ENCODE measurements around the gene LCN12.

The LCN12 gene

DNA sequence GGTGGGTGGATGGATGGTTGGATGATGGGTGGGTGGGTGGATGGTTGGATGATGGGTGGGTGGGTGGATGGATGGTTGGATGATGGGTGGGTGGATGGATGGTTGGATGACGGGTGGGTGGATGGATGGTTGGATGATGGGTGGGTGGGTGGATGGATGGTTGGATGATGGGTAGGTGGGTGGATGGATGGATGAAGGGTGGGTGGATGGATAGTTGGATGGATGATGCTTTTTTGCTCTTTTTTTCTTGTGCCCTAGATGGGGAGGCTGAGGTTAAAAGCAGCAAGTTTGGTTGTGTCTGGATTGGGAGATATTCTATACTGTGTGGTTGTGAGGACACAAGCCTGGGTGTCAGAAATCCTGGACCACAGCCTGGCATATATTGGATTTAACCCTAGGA is 5.4 kb downstream of the LCN12 start:
- Mint-ChIP-seq H3K4me1 (peaks cover 55% of the 10 kb centered on the region), H3K36me3 (no peaks in the 10 kb centered on the region), H3K9me3 (peaks cover 5% of the 10 kb centered on the region), H3K27ac (no peak overlapping the region), H3K4me3 (no peak overlapping the region)
- no peak for DNase-seq (ENCODE audit: low spot score in 2 of 2)
- ATAC-seq = no peak

DNA sequence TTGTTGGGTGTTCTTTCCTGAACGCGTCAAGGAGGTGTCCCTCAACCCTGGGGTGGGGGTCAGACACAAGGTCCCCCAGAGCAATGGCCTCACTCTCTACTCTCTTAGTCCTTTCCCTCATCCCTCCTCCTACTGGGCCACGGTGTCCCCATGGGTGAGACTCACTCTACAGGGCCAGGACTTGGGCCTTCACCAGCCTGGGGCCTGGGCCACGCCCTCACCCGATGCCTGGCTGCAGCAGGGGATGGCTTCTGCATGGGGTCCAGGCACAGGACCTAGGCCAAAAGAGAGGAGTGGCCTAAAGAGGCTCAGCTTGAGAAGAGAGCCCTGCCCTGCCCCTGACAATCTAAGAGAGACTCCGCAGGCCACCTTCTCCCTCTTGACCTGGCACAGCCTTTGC is 5.8 kb downstream of the LCN12 start:
- DNase-seq (ENCODE audit: low spot score in 2 of 2) = no peak
- peaks cover 5% of the 10 kb centered on the region for H3K9me3 Mint-ChIP-seq
- H3K4me1 Mint-ChIP-seq = peaks cover 59% of the 10 kb centered on the region
- H3K27ac Mint-ChIP-seq = peak overlapping the region; percentile 43
- no peak for ATAC-seq
- no peaks in the 10 kb centered on the region for H3K36me3 Mint-ChIP-seq
- H3K4me3 Mint-ChIP-seq = no peak overlapping the region

DNA sequence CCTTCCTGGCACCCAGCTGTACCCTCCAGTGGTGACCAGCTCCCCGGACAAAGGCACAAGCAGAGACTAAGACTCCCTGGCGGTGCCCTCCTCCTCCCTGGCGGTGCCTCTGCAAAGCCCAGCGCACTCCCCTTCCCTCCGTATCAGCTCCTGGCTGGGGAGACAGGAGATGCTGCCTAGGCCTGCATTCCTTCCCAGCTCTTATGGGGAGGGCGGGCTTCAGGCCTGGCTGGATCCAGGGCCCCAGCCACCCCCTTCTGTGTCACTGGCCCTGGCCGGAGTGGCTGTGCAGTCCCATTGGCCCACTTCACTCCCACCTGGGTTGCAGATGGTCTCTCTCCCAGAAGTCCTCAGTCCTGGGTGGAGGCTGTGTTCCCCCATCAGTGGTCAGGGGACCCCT is 6.4 kb downstream of the LCN12 start:
- Mint-ChIP-seq H3K4me3 (no peak overlapping the region), H3K27ac (peak overlapping the region; percentile 43), H3K36me3 (no peaks in the 10 kb centered on the region), H3K4me1 (peaks cover 65% of the 10 kb centered on the region), H3K9me3 (peaks cover 5% of the 10 kb centered on the region)
- no peak for ATAC-seq
- no peak for DNase-seq (ENCODE audit: low spot score in 2 of 2)

DNA sequence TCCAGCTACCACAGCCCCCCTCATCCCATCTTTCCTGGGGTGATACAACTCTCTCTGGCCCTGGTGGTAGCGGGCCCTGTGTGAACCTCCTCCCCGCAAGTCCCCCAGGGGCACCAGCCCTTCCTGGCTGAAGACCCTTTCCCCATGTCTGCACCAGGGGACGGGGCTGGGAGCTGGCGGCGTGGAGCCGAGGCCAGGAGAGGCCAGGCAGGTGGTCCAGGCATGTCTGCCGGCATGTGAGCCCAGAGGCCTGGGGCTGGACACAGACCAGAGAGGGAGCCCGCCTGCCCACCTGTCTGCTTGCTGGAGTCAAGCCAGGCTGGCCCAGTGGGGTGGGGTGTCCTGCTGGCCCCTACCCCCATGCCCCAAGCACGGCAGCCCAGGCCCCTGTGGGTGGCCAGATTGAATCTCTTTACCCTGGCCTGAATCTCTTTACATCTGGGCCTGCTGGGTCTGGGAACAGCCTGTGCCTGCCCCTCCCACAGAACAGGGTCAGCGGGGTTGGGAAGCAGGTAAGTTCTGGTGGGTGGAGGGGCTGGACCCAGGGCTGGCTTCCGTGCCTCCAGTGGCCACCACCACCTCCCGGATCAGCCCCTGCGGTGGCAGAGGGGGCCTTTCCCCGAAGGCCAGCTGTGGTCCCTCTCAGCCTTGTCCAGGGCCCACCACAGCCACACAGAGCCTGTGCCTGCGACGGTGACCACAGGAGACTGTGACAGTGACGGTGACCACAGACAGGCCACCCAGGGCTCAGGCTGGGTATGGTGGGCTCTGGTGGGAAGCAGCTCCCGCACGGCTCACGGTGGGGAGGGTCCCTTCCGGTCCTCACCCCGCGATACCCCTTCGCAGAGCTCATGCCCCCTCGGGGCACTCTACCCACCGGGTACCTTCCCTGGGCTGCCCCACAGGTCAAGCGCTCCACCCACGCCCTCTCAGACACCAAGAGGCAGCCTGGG is 7.1 kb downstream of the LCN12 start:
- DNase-seq (ENCODE audit: low spot score in 2 of 2) = no peak
- no peak for ATAC-seq
- Mint-ChIP-seq H3K4me3 (no peak overlapping the region), H3K9me3 (peaks cover 5% of the 10 kb centered on the region), H3K27ac (peak overlapping the region; percentile 84), H3K4me1 (peaks cover 66% of the 10 kb centered on the region), H3K36me3 (no peaks in the 10 kb centered on the region)

DNA sequence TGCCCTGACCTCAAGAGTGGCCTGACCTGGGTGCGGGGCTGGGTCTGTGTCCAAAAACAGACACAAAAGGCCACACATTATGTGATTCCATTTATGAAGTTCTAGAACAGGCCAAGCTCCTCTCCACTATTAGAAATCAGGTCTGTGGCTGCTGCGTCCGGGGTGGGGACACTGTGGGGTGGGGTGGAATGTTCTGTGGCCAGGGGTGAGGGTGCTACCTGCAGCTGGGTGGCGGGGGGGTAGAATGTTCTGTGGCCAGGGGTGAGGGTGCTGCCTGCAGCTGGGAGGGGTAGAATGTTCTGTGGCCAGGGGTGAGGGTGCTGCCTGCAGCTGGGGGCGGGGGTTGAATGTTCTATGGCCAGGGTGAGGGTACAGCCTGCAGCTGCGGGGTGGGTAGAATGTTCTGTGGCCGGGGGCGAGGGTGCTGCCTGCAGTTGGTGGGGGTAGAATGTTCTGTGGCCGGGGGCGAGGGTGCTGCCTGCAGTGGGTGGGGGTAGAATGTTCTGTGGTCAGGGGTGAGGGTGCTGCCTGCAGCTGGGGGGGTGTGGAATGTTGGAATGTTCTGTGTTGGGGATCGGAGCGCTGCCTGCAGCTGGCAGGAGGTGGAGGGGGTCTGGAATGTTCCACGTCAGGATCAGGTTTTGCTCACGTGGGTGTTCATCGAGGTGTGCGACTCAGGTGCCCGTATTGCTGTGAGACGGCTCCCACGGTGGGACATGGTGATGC is 8.3 kb downstream of the LCN12 start:
- peak overlapping the region; percentile 84 for H3K27ac Mint-ChIP-seq
- no peaks in the 10 kb centered on the region for H3K36me3 Mint-ChIP-seq
- no peak overlapping the region for H3K4me3 Mint-ChIP-seq
- no peak for DNase-seq (ENCODE audit: low spot score in 2 of 2)
- no peak for ATAC-seq
- peaks cover 5% of the 10 kb centered on the region for H3K9me3 Mint-ChIP-seq
- peaks cover 66% of the 10 kb centered on the region for H3K4me1 Mint-ChIP-seq

DNA sequence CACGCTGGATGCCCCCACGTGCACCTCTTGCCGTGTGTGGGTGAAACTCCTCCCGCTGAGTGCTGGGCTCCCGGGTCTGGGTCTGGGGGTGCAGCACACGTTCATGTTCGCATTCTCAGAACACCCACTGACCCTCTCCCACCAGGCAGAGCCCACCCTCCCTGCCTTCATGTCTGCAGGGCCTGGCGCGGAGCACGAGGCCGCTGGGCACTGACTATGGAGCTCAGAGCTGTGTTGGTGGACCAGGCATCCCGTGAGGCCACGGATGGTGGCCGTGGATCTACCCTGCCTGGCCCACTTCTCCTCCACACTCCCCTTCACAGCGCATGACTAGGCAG is 8.8 kb downstream of the LCN12 start:
- no peak for DNase-seq (ENCODE audit: low spot score in 2 of 2)
- Mint-ChIP-seq H3K27ac (peak overlapping the region; percentile 14), H3K4me1 (peaks cover 69% of the 10 kb centered on the region), H3K36me3 (no peaks in the 10 kb centered on the region), H3K9me3 (peaks cover 5% of the 10 kb centered on the region), H3K4me3 (no peak overlapping the region)
- ATAC-seq = no peak

DNA sequence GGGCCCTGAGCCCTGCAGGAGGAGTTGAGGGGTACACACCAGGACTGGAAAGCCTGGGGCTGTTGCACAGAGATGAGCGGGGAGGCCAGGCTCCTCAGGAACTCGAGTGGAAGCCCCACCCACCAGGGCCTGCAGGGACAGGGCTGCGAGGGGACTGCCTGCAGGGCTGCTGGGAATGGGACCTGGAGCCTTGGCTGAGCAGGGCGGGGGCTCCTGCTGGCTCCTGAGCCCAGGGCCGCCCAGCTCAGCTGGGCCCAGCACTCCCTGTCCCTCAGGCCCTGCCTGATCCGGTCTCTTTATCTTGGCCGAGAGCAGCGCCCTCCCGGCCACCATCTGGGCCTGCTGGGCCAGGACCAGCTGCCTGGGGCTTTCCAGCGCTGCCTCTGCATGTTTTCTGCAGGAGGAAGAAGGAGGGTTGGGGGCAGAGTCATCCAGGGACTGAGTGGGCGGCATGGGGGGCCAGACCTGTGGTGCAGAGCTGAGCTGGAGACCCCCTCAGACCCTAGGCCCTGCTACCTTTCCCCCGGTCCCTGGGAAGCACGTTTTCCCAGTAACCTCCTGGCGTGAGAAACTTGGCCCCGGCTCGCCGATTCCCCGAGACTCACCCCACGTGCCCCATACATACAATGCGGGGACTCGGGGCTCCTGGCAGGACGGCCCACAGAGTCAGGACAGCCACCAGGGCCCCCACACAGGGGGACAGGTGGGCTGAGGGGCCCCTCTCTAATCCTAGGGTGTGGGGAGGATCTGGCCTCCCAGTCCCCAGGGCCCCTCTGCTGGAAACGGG is 9.4 kb downstream of the LCN12 start:
- peak overlapping the region; percentile 54 for H3K27ac Mint-ChIP-seq
- no peak overlapping the region for H3K4me3 Mint-ChIP-seq
- H3K4me1 Mint-ChIP-seq = peaks cover 70% of the 10 kb centered on the region
- no peaks in the 10 kb centered on the region for H3K36me3 Mint-ChIP-seq
- DNase-seq (ENCODE audit: low spot score in 2 of 2) (no peak), ATAC-seq (no peak)
- peaks cover 4% of the 10 kb centered on the region for H3K9me3 Mint-ChIP-seq

DNA sequence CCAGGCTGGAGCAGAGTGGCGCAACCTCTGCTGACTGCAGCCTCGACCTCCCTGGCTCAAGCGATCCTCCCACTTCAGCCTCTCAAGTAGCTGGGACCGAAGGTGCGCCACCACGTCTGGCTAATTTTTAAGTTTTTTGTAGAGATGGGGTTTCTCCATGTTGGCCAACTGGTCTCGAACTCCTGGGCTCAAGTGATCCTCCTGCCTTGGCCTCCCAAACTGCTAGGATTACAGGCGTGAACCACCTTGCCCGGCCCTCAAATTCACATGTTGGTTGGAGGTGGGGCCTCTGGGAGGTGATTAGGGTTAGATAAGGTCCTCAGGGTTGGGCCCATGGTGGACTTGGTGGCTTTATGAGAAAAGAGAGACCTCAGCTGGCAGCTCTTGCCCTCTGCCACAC is 10.1 kb downstream of the LCN12 start:
- H3K4me3 Mint-ChIP-seq = no peak overlapping the region
- no peaks in the 10 kb centered on the region for H3K9me3 Mint-ChIP-seq
- no peaks in the 10 kb centered on the region for H3K36me3 Mint-ChIP-seq
- peaks cover 65% of the 10 kb centered on the region for H3K4me1 Mint-ChIP-seq
- peak overlapping the region; percentile 54 for H3K27ac Mint-ChIP-seq
- DNase-seq (ENCODE audit: low spot score in 2 of 2) (no peak), ATAC-seq (no peak)

DNA sequence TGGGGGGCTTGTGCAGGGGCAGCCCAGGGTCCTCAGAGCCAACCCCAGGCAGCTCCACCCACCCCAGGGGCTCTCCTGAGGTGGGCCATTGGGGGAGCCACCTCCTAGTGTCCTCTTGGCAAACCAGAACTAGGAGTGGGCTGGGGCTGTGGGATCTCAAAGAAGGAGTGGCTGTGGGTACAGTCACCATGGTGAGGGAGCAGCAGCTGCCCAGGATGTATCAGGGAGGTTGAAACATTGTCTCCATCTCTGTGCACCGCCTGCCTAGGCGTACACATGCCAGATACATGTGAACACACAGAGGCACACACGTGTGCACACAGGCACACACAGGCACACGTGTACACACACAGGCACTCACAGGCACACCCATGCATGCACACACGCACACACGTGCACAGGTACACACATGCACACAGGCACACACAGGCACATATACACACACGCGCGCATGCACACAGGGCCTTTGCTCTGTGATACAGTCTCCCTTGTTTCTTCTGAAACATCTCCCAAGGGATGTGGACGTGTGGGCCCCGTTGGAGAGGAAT is 10.7 kb downstream of the LCN12 start:
- DNase-seq (ENCODE audit: low spot score in 2 of 2) = no peak
- Mint-ChIP-seq H3K9me3 (no peaks in the 10 kb centered on the region), H3K27ac (peak overlapping the region; percentile 54), H3K4me1 (peaks cover 62% of the 10 kb centered on the region), H3K36me3 (no peaks in the 10 kb centered on the region), H3K4me3 (no peak overlapping the region)
- peak; percentile 38 for ATAC-seq

DNA sequence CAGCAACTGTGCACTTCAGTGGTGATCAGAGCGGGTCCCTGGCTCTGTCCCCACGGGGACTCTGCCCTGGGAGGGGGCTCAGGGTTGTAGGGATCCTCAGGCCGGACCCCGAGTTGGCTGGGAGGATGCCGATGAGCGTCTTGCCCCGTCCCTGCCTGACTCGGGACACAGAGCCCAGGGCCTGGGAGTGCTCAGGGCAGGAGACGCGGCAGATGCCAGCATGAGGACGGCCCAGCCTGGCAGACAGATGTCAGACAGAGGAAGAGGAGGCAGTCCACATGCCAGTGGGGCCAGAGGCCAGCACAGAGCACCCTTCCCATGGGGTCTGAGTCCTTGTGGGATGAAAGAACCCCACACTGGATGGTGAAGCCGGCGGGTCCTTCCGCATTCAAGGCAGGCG is 11.3 kb downstream of the LCN12 start:
- Mint-ChIP-seq H3K36me3 (no peaks in the 10 kb centered on the region), H3K9me3 (no peaks in the 10 kb centered on the region), H3K27ac (peak overlapping the region; percentile 54), H3K4me1 (peaks cover 57% of the 10 kb centered on the region), H3K4me3 (no peak overlapping the region)
- ATAC-seq (no peak), DNase-seq (ENCODE audit: low spot score in 2 of 2) (no peak)

DNA sequence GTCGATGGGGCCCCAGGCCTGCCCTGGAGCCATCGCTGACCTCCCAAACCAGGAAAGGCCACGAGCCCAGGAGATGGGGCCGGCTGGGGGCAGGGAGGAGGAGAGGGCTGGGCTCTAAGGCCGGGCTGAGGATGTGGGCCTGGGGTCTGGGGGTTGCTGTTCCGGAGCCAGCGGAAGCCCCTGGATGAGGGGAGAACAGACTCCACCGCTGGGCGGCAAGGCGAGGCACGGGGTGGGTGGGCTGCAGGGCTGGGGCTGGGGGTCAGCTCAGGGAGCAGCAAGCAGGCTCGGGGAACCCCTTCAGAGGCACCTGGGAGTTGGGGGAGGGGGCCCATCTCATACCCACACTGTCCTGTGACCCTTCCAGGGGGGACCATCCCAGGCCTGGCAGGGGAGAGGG is 11.7 kb downstream of the LCN12 start:
- no peak overlapping the region for H3K27ac Mint-ChIP-seq
- no peak overlapping the region for H3K4me3 Mint-ChIP-seq
- no peaks in the 10 kb centered on the region for H3K36me3 Mint-ChIP-seq
- DNase-seq (ENCODE audit: low spot score in 2 of 2) (no peak), ATAC-seq (no peak)
- H3K4me1 Mint-ChIP-seq = peaks cover 52% of the 10 kb centered on the region
- no peaks in the 10 kb centered on the region for H3K9me3 Mint-ChIP-seq

DNA sequence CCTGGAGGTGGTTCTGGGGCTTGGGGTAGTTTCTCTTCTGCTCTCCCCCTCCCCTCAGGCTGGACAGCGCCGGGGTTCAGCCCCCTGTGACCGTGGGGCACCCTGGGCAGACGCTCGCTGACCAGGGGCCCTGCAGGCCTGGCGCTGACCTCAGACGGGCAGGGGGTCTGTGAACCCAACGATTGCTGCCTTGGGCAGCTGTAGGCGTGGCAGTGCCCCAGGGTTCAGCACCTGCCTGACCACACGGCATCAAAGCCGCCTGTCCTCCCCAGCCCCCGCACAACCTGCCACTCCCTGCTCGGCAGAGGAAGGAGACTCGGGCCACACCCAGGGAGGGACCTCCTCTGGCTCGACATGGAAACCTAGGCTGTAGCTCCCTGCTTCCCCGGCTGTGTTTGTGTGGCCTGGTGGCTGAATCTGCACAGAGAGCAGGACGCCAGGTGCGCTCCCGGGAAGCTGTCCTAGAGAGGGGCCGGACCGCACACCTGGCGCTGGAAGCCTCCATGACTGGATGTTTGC is 12.2 kb downstream of the LCN12 start:
- Mint-ChIP-seq H3K4me1 (peaks cover 48% of the 10 kb centered on the region), H3K4me3 (peak overlapping the region; percentile 6), H3K9me3 (no peaks in the 10 kb centered on the region), H3K27ac (peak overlapping the region; percentile 52), H3K36me3 (no peaks in the 10 kb centered on the region)
- ATAC-seq = no peak
- no peak for DNase-seq (ENCODE audit: low spot score in 2 of 2)

DNA sequence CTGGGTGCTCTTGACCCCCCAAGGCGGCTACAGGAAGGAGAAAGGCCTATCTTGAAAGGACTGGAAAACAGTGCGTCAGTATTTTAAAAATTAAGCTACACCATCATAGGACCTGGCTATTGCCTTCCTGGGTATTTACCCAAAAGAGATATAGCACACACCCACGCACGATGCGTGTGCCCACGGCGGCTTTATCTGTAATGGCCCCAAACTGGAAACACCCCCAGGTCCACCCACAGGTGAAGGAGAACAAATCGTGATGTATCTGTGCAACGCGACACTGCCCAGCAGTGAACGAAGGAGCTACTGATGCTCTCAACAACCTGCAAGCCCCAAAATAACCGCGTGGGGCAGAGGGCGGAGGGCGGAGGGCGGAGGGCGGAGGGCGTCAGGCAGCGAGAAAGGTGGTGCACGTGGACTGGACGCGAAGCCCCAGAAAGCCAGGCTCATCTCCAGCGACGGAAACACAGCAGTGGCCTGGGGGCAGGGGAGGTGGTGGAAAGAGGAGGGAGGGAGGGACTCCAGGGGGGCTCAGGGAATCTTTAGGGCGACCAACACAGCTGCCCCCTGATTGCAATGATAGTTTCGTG is 12.9 kb downstream of the LCN12 start:
- Mint-ChIP-seq H3K4me3 (peak overlapping the region; percentile 73), H3K9me3 (no peaks in the 10 kb centered on the region), H3K36me3 (no peaks in the 10 kb centered on the region), H3K27ac (peak overlapping the region; percentile 65), H3K4me1 (peaks cover 43% of the 10 kb centered on the region)
- no peak for DNase-seq (ENCODE audit: low spot score in 2 of 2)
- no peak for ATAC-seq

DNA sequence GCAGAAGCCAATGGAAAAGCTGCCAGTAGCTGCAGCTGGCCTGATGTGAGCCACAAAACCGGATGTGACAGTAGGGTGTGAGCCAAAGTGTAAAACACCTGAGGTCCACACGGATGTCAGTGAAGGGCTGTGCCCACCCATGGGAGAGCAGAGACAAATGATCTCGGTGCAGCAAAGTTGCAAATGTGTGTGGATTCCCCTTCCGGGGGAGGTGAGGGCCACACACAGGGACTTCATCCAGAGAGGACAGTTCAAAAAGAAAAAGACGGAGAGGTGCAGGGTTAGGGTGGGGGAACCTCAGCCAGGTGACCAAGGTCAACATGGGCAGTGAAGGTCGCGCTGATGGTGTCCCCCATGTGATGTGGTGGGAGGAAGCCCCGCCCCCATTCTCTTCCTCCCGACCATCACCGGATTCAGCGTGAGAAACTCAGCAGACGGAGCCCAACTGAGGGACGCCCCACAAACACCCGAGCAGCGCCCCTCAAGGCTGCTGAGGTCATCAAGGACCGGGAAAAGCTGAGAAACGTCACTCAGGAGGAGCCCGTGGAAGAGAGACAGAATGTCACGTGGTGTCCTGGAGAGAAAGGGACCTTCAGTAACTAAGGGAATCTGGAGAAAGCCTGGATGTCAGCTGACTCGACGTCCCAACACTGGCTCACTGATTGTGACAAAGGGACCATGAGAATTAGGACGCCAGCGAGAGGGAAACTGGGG is 13.9 kb downstream of the LCN12 start:
- peak overlapping the region; percentile 65 for H3K27ac Mint-ChIP-seq
- H3K9me3 Mint-ChIP-seq = no peaks in the 10 kb centered on the region
- peaks cover 38% of the 10 kb centered on the region for H3K4me1 Mint-ChIP-seq
- ATAC-seq (peak; percentile 55), DNase-seq (ENCODE audit: low spot score in 2 of 2) (no peak)
- H3K4me3 Mint-ChIP-seq = peak overlapping the region; percentile 73
- H3K36me3 Mint-ChIP-seq = no peaks in the 10 kb centered on the region

Data from stimulated activated effector memory CD8-positive, alpha-beta T cell treated with anti-CD3 and anti-CD28 coated beads, Interleukin-12 subunit alpha, Interleukin-12 subunit beta, amount 100 ng/mL, for 72 hours (primary cell).